GM19351 (cell line): Measurements from ENCODE around the gene GABRB2.

ENCODE experiments used
- ATAC-seq: cut with Tn5 transposase; IDR thresholded peaks from one replicate; pipeline ENCODE4 v1.9.1; 2021; ENCODE audit warnings: mild to moderate bottlenecking, moderate library complexity; ENCODE audit not compliant: unreplicated experiment

Gene GABRB2

DNA sequence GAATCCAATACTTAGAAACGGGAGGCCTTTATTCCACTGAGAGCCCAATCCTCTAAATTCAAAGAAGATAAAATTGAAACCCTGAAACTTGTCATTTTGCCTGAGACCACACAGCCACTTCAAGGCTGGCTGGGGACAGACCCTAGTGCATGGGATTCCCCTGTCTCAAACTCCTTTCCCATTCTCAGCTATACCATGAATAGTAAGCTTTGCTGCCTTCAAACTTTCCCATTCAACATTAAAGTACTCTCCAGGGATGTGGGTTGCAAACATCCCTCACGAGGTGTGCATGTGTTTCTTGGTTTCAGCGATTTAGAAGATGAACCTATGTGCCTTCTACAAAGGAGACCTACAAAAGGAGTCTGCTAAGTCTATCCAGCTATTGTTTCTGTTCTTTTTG lies 64.6 kb downstream of the GABRB2 start:
- peak; percentile 57 for ATAC-seq

DNA sequence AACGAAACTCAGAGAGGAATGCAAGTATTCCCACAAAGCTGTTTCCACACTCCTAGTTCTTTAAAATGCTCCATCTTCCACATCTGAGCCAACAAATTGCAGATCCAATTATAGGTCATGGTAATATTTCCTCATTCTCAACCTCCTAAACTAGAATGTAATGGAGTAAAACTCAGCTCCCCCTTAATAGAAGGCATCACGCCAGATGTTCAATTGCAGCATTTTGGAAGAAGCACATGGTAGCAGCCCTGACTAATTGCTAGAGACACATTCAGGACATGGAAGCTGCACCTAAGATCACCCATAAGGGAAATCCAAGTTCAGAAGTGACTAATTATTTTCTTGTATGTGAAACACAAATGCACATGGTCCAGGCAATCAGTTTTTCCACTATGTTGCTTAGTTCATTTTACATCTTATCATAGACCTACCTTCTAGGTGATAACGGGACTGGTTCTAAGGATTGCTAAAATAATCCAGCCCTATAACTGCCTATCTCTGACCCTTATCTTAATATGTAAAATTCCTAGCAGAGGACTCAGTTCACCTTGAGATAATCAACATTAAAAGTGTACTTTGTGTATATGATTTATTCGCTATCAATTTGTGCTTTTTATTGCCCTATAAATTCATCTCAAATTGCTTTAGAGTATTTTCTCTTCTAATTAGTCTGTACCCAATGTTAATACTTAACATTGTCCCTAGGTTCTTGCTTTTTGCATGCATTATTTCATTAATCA lies 75.1 kb downstream of the GABRB2 start:
- no peak for ATAC-seq

DNA sequence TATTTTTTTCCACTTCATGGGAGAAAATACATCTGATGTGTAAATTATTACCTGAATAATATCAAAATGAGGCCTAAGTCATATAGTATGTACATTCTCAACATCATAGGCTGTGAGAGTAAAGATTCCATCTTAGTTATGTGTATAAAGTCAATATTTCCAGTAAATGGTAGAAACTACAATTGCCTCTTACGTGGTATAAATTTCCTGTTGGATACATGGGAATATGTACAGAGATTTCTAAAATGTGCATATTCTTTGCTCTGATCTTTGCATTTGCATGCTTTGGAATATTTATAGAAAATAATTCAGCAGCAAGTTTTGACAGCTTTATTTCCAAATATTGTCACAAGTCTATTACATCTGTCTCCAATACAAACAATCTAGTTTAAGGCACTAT lies 78.8 kb downstream of the GABRB2 start:
- no peak for ATAC-seq

DNA sequence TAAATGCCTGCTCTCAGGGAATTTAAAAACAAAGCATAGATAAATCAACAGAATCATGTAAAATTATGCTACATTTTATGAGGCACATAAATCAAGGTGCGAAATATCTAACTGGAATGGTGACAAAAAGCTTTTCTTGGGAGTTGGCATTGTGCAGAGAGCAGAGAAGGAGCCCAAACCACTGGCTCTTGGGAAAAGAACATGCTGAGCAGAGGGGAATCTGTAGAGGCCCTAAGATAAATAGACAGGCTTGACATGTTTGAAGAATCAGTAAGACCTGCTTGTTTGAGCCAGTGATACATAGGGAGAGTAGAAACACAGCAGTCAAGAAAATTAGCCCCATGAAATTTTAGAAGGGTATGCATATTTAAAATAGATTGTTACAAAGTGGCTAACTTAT lies 85.8 kb downstream of the GABRB2 start:
- no peak for ATAC-seq

- no peak for ATAC-seq
Observed at GRCh38 chr5:161446655-161447054, 99.9 kb downstream of the GABRB2 start.

DNA sequence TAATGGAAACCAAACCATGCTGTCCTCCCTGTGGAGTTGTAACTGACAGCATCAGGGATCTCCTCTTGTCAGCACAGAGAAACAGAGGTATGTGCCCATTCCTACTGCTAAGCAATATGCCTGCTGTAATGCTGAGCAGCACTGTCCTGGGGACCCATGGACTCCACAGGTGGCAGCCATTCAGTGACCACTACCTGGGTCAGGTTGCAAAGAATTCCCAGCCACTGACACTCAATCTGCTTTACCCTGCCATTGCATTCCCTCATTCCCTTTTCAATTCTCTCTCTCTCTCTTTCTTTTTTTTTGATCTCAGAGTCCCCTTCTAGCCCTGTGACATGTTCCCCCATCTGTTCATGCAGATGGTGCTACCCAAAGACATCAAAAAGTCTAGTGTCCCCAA lies 104.1 kb downstream of the GABRB2 start:
- ATAC-seq = no peak

DNA sequence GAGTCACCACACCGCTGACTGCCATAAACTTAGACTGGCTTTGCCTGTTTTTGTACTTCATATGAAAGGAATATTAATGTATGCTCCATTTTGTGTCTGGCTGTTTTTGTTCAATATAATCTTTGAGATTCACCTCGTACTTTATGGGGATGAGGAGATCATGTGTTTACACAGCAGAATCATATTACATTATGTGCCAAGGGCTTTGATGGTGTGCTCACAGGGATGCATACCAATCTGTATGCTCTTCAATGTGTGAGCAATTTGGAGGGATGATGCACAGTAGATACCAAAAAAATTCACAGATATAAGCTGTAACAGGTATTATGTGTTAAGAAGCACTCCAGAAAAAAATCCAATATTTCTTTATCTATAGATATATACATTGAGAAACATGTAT lies 113.7 kb downstream of the GABRB2 start:
- no peak for ATAC-seq

- no peak for ATAC-seq
Observed at GRCh38 chr5:161431963-161432362, 114.6 kb downstream of the GABRB2 start.

- ATAC-seq = no peak
Observed at GRCh38 chr5:161421067-161421466, 125.5 kb downstream of the GABRB2 start.

GRCh38 chr5:161420521-161420920 lies 126.0 kb downstream of the GABRB2 start:
- no peak for ATAC-seq

- no peak for ATAC-seq
Observed at GRCh38 chr5:161414896-161415295, 131.6 kb downstream of the GABRB2 start.

GRCh38 chr5:161414037-161414436 lies 132.5 kb downstream of the GABRB2 start:
- no peak for ATAC-seq

- ATAC-seq = no peak
Observed at GRCh38 chr5:161412792-161413191, 133.7 kb downstream of the GABRB2 start.

DNA sequence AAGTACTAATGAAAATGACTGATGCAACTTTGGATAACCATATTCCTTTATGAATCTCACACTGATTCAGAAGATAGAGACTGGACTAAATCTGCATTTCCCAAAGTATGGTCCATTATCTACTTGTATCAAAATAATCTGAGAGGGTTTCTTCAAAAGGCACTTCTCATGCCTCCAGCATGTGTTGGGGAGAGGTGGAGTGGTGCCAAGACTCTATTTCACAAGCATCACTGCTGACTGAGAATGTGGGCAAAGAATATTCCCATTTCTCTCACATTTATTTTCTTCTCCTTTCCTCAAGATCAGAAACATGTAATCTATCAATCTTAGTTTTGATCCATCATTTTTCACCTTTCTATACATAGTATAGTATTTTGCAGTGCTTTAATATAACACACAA lies 135.4 kb downstream of the GABRB2 start:
- ATAC-seq = no peak

DNA sequence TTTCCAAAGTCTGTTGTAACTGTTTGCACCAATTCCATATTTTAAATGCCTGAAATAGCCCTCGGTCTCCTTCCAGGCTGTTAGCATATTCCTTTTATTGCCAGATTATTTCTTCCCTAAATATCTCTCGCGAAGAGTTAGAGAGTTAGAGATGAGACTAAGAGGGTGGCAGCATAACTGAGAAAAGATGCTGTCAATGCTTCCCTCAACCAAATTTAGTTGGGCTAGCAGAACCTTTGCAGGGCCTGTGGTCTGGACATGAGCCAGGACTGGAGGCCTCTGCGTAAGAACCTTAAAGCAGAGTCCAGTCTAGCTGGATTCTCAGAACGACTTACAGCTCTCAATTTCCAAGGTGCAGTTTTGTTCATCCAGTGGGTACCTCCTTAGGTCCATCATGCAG lies 135.9 kb downstream of the GABRB2 start:
- ATAC-seq = no peak

GRCh38 chr5:161409471-161409870 lies 137.1 kb downstream of the GABRB2 start:
- ATAC-seq = no peak

DNA sequence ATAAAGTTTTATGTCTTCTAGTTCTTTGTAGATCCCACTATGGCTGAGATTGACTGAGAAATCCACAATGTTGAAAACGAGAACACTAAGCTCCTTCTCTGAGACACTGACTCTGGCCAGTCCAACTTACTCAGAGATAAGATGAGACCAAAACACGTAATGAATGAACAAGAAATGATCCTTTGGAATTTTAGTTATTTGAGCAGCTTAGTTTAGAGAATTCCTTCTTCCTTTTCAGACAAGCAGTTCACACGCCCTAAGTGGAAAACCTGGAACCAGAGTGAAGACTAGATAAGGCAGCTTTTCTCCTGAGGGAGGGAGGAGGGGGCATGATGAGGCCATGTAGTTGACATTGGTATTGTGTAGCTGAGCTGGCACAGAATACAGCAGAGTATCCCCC lies 139.6 kb downstream of the GABRB2 start:
- no peak for ATAC-seq

DNA sequence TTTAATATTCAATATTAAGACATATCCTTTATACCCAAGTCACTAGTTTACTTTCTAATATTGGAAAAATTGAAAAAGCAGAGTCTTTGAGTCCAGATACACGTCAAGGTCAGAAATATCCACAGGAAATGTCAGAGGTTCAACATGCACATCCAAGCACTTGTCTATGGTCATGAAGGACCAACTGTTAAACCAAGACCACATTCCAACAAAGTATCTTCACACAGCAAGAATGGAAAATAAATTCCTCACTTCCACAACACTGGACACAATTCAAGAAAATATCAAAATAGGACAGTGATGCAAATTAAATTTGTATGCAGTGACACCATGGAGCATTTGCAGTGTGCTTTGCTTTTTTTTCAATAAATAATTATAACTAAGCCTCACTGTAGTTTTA lies 142.5 kb downstream of the GABRB2 start:
- ATAC-seq = no peak

- no peak for ATAC-seq
Observed at GRCh38 chr5:161403121-161403520, 143.4 kb downstream of the GABRB2 start.

DNA sequence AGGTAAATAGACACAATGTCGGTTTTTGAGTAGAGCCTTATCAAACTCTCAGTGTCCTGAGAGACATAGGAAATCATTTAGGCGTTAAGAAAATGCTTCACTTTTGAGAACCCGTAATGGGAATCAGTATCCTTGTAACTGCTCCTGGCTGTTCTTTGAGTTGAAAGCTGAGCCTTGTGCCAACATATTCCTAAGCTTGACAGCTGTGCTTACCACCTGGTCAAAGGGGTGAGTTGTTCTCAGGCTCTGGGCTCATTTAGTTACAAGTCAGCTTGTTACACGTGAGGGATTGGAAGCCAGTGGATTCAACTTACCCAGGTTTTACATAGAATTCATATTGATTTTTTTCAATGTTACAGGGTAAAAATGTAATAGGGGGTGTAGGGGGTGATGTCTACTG lies 145.9 kb downstream of the GABRB2 start:
- no peak for ATAC-seq

DNA sequence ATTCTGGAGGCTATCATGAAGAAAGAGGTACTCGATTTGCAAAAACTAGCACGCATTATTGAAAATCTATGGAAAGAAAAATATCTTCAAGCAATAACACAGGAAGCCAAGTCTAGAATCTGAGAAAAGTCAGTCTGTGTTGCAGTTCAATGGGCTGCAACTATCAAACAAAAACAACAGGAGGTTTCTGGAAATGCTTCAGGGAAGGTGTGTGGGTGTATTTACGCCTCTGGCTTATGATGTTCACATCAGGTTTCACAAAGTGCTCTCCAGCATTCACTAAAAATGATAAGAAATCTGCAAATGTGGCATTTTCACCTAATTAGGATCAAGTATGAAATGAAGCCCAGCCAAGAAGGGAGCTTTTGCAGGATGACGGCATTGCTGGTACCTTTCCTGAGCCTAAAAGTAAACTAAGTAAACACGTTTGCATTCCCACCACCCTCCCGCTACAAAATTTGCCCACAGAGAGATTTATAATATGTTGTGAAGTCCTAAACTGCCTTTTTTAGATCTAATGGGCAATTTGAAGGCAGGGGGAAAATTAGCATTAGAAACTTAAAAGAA lies 146.4 kb downstream of the GABRB2 start:
- ATAC-seq = no peak

DNA sequence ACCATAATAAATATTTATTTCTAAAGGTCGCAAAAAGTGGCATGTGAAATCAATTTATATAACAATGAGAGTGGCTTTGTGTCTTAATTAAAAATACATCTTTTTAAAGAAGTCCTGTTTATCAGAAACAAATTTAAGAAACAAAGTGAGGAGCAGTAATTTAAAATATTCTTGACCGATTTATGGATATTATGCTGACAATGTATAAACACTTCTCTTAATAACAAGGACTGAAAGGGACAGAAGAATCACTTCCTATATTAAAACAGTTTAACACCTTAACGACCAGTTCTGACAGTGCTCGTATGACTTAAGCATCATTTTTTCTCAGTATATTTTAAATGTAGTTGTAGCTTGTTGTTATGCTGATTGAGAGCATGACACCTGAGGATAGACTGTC lies 149.1 kb downstream of the GABRB2 start:
- ATAC-seq = no peak

- no peak for ATAC-seq
Observed at GRCh38 chr5:161396171-161396570, 150.4 kb downstream of the GABRB2 start.
